GM12878 (cell line): ENCODE measurements around the gene QSOX2. TPM values are rescaled to one million over a fixed set of nuclear protein-coding genes. Genes with fewer than 3 reads are reported as not detected.

ENCODE experiments used
- CREB1 ChIP-seq: IDR thresholded peaks from 2 replicates; pipeline ENCODE4 v1.6.1; 2012; ENCODE audit warnings: low read depth, mild to moderate bottlenecking, inconsistent platforms
- ESRRA ChIP-seq: IDR thresholded peaks from 2 replicates; pipeline ENCODE4 v1.6.1; 2012; ENCODE audit warnings: mild to moderate bottlenecking, low read length, improper control_type of control experiment
- HDAC6 ChIP-seq: fragments of 200-600 bp; sonication (generic); IDR thresholded peaks from one replicate; pipeline ENCODE4 v1.8.0; 2017; ENCODE audit warnings: antibody characterized with exemption; ENCODE audit not compliant: unreplicated experiment
- HDGF ChIP-seq: fragments of 450-650 bp; IDR thresholded peaks from 2 replicates; pipeline ENCODE4 v1.6.1; 2016; ENCODE audit warnings: antibody characterized with exemption
- IRF3 ChIP-seq: fragments of 450-650 bp; IDR thresholded peaks from 2 replicates; pipeline ENCODE4 v1.6.1; 2014; ENCODE audit warnings: mild to moderate bottlenecking
- IRF4 ChIP-seq: IDR thresholded peaks from 2 replicates; pipeline ENCODE4 v1.6.1; 2011; ENCODE audit warnings: low read depth, low read length
- IRF5 ChIP-seq: fragments of 450-650 bp; IDR thresholded peaks from 2 replicates; pipeline ENCODE4 v1.6.1; 2017; ENCODE audit warnings: borderline replicate concordance
- KLF5 ChIP-seq: fragments of 450-650 bp; IDR thresholded peaks from 2 replicates; pipeline ENCODE4 v1.6.1; 2014; ENCODE audit warnings: mild to moderate bottlenecking; ENCODE audit not compliant: partially characterized antibody
- LARP7 ChIP-seq: fragments of 450-650 bp; IDR thresholded peaks from 2 replicates; pipeline ENCODE4 v1.6.1; 2017; ENCODE audit warnings: mild to moderate bottlenecking
- MTA2 ChIP-seq: fragments of 450-650 bp; IDR thresholded peaks from 2 replicates; pipeline ENCODE4 v1.6.1; 2016; ENCODE audit warnings: low read depth, mild to moderate bottlenecking, moderate library complexity
- NBN ChIP-seq: fragments of 450-650 bp; IDR thresholded peaks from 2 replicates; pipeline ENCODE4 v1.6.1; 2016
- PBX3 ChIP-seq: IDR thresholded peaks from 2 replicates; pipeline ENCODE4 v1.6.1; 2011; ENCODE audit warnings: mild to moderate bottlenecking, low read depth, low read length, moderate library complexity; ENCODE audit not compliant: insufficient replicate concordance
- RBBP5 ChIP-seq: fragments of 200-600 bp; sonication (generic); conservative IDR thresholded peaks from 2 replicates; pipeline ENCODE4 v1.6.1; 2016
- REST ChIP-seq: IDR thresholded peaks from 2 replicates; pipeline ENCODE4 v1.6.1; 2012; ENCODE audit warnings: mild to moderate bottlenecking, low read depth, low read length
- SRF ChIP-seq, 2 experiments: IDR thresholded peaks; 2 replicates each; pipeline ENCODE4 v1.6.1; 2011; ENCODE audit warnings: low read depth in 2 of 2, low read length in 2 of 2, mild to moderate bottlenecking in 1 of 2, moderate library complexity in 1 of 2
- ZNF622 ChIP-seq: fragments of 450-650 bp; IDR thresholded peaks from 2 replicates; pipeline ENCODE4 v1.6.1; 2017; ENCODE audit warnings: mild to moderate bottlenecking, inconsistent platforms
- polyA plus RNA-seq, 11 experiments: library from polyadenylated mRNA; depleted of rRNA in 4 of 11; unstranded in 6 of 11; stranded (reverse) in 5 of 11; fragments of >200 nt; fragmentation: Nextera tagmentation in 4 of 11; fragmentation: Illumina TruSeq in 1 of 11; extraction: Ambion mirVana in 4 of 11; extraction: Trizol in 1 of 11; gene quantifications; 1 replicate in 1 of 11; 2 replicates in 10 of 11; pipeline versions ENCODE4 v1.2.1 to v1.2.3, GENCODE V29; 2011 to 2016; ENCODE audit warnings: inconsistent platforms in 2 of 11, missing spikeins in 2 of 11, low read depth in 1 of 11
- total RNA-seq, 4 experiments: library from RNA; depleted of rRNA in 3 of 4; stranded (reverse); fragments of >200 nt in 3 of 4; fragmentation: Illumina TruSeq in 1 of 4; extraction: Trizol in 1 of 4; gene quantifications; 2 replicates each; pipeline versions ENCODE4 v1.2.1 to v1.2.3, GENCODE V29; 2013 to 2021

The QSOX2 gene
- total and polyA plus RNA-seq, 10 of the 15 experiments (the other 5 are each of a cell fraction or from before 2014, with no cell fraction given): 0.34 to 16.1 (median 8.2) TPM

- no peak for TF ChIP-seq PBX3
- TF ChIP-seq MTA2: no peak
- no peak for TF ChIP-seq ZNF622
- no peak for TF ChIP-seq IRF5
- no peak for TF ChIP-seq NBN
- peak; percentile 88 for TF ChIP-seq LARP7
- no peak for TF ChIP-seq RBBP5
- TF ChIP-seq ESRRA: no peak
- 0 out of 4 replicates have a peak, but pooled peaks of 1 of the 2 experiments have one; percentile 5 for TF ChIP-seq SRF (IDR thresholded peaks at IDR 0.05; ENCODE audit: low read depth in 2 of 2, low read length in 2 of 2)
- no peak for TF ChIP-seq IRF3
- TF ChIP-seq HDAC6: no peak
- peak; percentile 77 for TF ChIP-seq REST
- peak; percentile 45 for TF ChIP-seq CREB1
- no peak for TF ChIP-seq HDGF
- no peak for TF ChIP-seq KLF5
- no peak for TF ChIP-seq IRF4
These were observed at the start of gene QSOX2 (continued) for GRCh38 chr9:136245219-136246150.
